Inflammatory macrophage (primary cell): ENCODE results near the gene C10orf95.
"Not testable (repeated sequence)": the region's sequence is repeated elsewhere in the genome, so short reads cannot be mapped to it uniquely, and the experiment has no call there.

Experiments used
- DNase-seq, 2 donors: peaks; one replicate each; pipeline ENCODE4 v3.0.0-alpha.2; 2020 to 2022
- total RNA-seq, 18 experiments: gene quantifications; one replicate each; lab custom pipeline; 2026; ENCODE audit warnings: mixed read lengths in 6 of 18, inconsistent platforms in 2 of 18; lab: John Stamatoyannopoulos, UW

C10orf95 gene
- 0 to 0.27 (median 0.06) reads per million in 18 experiments for total RNA-seq

DNA sequence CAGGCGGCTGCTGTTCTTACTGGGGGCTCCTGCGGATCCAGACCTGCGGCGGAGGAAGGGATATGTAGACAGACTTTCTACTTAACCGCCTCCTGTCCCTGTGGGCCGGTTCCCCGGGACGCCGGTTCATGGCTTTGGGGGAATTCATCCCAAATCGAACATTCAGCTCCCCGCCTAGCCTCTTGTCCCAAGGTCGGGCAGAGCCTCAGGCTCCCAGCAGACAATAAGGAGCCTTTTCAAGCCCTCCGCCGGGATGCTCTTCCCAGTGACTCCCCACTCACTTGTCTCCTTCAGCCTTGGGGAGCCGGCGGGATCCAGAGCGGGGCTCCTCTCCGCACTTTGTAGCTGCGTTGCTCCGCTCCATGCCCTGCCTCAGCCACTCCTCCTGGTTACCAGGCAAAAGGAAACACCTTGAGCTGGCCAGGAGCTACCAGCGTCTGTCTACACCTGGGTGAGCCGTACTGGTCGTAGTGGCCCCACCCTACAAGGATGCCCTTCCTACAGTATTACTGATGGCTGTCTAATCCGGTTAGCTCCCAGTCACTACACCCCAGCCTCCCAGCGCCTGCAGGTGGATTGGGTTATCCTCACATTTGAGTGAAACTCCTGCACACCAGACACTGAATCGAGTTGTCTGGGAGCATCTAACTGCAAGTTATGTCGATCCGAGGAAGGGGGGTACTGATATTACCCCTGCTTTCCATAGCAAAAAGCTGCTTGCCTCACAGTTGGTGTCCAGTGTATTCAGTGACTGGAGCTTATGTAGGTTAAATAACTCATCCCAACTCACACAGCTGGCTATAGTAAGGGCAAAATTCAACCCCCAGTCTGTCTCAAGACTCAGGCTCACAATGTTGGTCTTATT, at the start of gene C10orf95:
Gene C10orf95 (minus strand): TSS at position 439 of the 865 bp plus-strand sequence. CDS start 450 bp downstream, outside the sequence.
- no peak for DNase-seq

DNA sequence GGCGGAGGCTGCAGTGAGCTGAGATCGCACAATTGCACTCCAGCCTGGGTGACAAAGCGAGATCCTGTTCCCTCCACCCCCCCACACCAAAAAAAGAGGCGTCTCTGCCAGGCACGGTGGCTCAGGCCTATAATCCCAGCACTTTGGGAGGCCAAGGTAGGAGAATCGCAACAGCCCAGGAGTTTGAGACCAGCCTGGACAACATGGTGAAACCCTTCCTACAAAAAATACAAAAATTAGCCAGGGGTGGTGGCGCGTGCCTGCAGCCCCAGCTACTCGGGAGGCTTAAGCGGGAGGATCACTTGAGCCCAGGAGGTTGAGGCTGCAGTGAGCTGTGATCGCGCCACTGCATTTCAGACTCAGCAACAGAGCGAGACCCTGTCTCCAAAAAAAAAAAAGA, 49.3 kb upstream of the C10orf95 start:
- DNase-seq, result not testable (repeated sequence)

GRCh38 chr10:102499356-102499755, 48.0 kb upstream of the C10orf95 start:
- peak; percentile 7 to 27 for DNase-seq

DNA sequence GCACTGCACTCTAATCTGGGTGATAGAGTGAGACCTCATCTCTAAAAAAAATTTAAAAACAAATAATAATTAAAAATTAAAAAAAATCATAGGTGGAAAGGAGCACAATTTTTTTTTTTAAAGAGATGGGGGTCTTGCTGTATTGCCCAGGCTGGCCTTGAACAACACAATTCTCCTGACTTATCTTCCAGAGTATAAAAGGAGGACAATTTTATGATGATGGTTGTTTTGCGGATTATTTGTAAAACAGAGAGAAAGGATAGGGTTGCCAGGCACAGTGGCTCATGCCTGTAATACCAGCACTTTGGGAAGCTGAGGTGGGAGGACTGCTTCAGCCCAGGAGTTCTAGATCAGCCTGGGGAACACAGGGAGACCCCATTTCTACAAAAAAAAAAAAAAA, 46.2 kb upstream of the C10orf95 start:
- DNase-seq, result no peak

DNA sequence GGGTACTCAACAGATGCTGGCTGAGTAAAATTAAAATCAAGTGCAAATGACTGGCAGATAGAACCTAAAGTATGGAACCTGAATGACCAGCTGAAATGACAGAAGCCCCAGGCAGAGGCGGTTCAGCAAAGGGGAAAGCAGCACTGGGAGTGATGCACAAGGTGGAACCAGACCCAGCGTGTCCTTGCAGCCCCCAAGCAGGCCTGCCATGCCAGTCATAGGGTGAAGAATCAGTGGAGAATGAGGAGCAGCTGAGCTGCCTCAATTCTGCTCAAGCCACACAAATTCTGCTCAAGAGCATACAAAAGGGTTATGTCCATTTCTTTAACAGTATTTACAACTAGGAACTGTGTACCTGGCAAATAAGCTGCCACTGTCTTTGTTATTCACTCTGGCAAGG, 42.4 kb upstream of the C10orf95 start:
- no peak for DNase-seq

- DNase-seq, result no peak
Observed at GRCh38 chr10:102492983-102493382, 41.6 kb upstream of the C10orf95 start.

GRCh38 chr10:102492344-102492939, 41.1 kb upstream of the C10orf95 start:
- DNase-seq, result no peak

DNA sequence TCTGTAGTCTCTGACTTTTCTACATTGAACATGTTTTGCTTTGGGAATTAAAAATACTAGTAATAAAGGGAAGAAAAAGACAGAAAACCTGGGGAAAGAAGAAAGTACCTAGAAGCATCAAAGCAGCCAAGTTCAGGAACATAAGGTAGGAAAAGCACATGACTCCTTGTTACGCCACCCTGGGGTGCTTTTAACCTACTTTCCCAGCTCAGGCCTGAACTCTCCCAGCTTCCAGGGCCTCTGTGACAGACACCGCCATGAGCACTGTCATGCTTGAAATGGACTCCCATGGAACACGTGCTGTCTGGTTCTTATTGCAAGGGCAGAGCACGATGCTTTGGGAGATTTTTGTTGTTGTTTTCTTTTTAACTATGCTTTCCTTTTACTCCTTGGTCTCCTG, 39.8 kb upstream of the C10orf95 start:
- no peak for DNase-seq

DNA sequence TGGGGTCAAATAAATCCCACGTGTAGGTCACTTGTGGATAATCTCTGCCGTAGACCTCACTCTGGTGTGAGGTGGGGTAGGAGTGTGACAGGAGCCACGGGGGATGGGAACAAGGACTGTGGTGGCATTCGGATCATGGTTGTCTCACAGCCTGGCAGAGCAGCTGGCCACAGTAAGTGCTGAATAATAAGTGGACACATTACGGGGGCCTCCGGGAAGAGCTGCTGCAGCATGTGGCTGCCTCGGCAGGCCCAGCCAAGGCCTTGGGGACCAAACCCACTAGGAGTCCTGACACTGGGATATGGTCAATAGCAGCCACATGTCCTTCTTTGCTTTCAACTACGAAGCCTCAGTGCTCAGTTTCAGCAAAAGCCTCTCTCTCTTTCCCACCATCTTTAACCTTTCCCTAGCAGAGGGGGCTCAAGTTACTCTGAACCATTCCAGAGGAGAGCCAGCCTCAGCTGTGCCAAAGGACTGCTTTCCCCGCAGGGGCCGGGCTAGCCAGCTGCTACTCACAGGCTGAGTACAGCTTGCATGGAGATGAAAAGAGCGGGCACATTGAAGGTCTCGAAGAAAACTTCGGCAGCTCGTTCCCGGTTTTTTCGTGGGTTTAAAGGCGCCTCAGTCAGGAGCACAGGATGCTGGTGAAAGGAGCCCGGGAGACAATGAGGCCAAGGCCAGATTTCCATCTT, 33.9 kb upstream of the C10orf95 start:
- no peak for DNase-seq

DNA sequence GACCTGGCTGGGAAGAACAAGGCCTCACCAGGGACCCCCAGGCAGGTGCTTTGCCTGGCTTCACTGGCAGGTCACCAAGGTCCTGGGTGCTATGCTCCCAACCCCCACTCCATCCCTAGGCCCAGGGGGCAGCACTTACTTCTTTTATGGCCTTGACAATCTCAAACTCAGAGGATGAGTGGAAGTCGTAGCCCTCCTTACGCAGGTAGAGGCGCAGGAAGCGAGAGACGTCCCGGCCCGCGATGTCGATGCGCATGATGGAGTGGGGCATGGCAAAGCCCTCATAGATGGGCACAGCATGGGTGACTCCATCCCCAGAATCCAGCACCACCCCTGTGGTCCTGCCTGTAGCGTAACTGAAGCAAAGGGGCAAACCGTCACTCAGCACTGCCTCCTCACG, 32.7 kb upstream of the C10orf95 start:
- no peak for DNase-seq

DNA sequence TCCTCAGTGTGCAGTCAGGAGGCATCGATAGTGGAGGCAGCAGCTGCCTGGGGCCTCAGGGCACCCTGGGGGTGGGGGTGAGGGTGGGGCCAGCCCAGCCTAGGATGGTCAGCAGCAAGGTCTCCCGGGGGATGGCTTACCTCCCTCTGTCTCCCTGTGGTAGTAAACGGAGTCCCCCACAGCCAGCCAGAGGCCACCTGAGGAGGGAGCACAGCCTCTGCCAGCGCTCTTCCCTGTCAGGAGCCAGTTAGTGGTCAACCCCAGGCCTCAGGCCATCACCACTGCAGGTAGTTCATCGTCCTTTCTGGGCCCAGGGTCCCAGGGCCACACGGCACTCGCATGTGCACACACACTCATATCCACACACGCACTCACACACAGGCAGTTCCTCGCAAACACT, 29.1 kb upstream of the C10orf95 start:
- DNase-seq, result no peak

GRCh38 chr10:102479651-102480050, 28.3 kb upstream of the C10orf95 start:
- DNase-seq, result no peak

DNA sequence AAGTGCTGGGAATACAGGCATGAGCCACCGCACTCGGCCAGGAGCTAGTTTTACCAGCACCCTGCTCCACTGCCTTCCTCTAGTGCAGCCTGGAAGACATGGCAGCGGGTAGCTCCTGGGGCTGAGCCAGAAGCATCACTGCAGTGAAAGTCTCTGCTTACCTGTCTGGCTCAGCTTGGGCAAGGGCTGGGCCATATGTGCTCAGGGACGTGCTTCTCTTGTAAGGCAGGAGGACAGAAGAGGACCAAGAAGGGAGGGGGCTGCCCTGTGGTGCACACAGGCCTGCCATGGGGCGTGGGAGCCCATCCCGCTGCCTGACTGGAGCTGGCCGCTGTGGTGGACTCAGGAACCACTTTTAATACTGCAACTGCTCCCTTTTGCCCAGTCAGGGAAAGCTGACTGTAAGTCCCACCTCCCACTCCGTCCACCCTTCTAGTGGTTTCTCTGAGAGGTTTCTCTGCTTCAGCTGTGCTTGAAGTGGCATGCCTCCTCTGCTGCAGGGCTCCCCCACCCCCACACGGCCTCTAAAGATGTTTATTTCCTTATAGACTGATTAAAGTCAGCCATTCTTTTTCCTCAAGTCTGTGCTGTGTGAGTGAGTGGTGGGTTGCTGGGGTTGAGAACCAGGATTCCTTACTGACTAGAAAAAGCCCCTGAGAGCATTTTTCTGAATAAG, 25.3 kb upstream of the C10orf95 start:
- DNase-seq, result peak in 1 of 2 donors; percentile 11

- DNase-seq, result no peak
Observed at GRCh38 chr10:102475451-102476040, 24.2 kb upstream of the C10orf95 start.

DNA sequence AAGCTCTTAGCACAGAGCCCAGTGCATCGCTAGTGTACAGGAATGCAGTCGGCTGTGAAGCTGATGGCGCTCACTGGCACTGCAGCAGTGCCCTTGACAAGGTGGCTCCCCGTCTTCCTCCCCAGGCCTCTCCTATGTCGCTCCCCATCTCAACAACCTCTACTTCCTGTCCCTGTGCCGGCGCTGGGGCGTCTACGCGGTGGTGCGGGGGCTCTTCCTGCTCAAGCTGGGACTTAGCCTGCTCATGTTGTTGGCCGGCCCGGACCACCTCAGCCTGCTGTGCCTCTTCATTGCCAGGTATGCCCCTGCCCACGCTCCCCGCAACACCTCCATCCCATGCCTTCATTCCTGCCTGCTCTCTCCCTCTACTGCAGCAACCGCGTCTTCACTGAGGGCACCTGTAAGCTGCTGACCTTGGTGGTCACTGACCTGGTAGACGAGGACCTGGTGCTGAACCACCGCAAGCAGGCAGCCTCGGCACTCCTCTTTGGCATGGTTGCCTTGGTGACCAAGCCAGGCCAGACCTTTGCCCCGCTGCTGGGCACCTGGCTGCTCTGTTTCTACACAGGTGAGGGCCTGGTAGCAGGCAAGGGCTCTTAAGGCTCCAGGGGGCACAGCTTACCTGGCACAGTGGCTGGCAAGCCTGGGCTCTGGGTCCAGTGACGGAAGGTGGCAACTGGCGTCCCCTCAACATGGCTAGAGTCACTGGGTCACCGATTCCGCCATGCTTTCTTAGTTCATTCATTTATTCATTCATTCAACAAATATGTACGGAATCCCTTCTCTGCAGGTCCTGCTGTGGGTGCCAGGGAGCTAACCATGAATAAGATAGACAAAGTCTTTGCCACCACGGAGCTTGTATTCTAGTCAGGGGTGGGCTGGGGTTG, 22.3 kb upstream of the C10orf95 start:
- no peak for DNase-seq

DNA sequence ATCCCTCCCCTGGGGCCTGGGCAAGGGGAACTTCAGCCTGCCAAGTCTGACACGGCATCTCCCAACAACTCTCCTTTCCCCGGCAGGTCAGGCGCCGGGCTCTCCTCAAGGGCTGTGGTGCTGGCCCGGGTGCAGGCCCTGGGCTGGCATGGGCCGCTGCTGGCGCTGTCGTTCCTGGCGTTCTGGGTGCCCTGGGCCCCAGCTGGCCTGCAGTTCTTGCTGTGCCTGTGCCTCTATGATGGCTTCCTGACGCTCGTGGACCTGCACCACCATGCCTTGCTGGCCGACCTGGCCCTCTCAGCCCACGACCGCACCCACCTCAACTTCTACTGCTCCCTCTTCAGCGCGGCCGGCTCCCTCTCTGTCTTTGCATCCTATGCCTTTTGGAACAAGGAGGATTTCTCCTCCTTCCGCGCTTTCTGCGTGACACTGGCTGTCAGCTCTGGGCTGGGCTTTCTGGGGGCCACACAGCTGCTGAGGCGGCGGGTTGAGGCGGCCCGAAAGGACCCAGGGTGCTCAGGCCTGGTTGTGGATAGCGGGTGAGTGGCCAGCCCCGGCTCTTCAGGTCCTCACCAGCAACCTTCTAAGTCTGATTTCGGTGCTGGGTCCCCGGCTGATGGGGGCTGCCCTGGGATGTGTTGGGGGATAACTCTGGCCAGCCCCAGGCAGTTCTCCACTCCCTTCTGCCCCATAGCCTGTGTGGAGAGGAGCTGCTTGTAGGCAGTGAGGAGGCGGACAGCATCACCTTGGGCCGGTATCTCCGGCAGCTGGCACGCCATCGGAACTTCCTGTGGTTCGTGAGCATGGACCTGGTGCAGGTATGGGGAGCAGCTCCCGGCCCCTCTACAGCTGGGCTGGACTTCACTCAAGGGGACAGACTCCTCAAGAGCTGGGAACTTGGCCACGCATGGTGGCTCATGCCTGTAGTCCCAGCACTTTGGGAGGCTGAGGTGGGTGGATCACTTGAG, 19.5 kb upstream of the C10orf95 start:
- DNase-seq, result no peak

DNA sequence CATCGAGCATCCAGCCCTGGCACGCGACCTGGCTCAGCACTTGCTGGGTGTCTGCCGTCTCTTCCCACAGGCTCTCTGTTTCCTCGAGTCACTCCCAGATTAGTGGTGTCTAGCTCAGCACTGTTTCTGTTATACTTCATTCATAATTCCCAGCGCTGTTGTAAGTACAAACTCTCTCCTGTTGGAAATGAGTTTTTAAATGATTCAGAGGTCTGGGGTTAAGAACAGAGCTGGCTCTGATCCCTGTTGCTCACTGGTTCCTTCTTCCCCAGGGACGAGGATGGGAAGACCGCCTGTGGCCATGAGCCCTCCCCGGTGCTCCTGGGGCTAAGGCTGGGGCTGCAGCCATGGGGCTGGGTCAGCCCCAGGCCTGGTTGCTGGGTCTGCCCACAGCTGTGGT, 17.3 kb upstream of the C10orf95 start:
- DNase-seq, result no peak

DNA sequence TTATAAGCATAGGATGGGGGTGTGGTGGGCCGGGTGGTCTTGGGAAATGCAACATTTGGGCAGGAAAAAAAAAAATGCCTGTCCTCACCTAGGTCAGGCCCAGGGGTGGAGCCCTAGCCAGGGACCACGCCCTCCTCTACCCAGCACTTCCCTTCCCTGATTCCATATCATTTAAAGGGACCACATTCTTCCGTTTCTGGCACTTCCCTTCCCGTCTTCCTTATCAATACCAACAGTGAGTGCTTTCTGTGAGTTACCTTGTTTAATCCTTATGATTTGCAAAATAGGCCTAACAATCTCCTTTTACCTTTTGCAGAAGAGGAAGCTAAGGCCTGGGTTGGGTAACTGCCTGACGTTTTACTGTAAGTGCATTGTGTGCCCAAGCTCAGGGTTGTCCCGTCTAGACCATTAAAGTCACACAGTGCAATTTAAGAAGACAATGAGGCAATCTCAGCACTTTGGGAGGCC, 16.7 kb upstream of the C10orf95 start:
- peak; percentile 83 to 87 for DNase-seq

- no peak for DNase-seq
Observed at GRCh38 chr10:102467318-102467717, 16.0 kb upstream of the C10orf95 start.

GRCh38 chr10:102465466-102465865, 14.1 kb upstream of the C10orf95 start:
- no peak for DNase-seq
